Adrenal gland (tissue), 5 donors: ENCODE data around the gene MKNK1.

Experiments used
- CTCF ChIP-seq, 6 experiments: fragments of 450-650 bp in 4 of 6; fragments of 200-600 bp in 2 of 6; sonication (generic) in 1 of 6; IDR thresholded peaks; 1 replicate in 5 of 6; 2 replicates in 1 of 6; pipeline versions ENCODE4 v1.5.1 to v1.8.0; 2016 to 2021; ENCODE audit warnings: antibody characterized with exemption in 6 of 6, mild to moderate bottlenecking in 2 of 6, moderate library complexity in 1 of 6
- POLR2A ChIP-seq, 2 donors: fragments of 450-650 bp; IDR thresholded peaks; one replicate each; pipeline ENCODE4 v1.6.1; 2017; ENCODE audit warnings: antibody characterized with exemption in 2 of 2, mild to moderate bottlenecking in 2 of 2, moderate library complexity in 1 of 2
- donor health status: DM: no; HTN: no; CAD: no.

- TF ChIP-seq POLR2A (IDR thresholded peaks at IDR 0.05): no peak
- TF ChIP-seq CTCF (IDR thresholded peaks at IDR 0.05): no peak
These were observed 81.1 kb downstream of the MKNK1 start for GRCh38 chr1:46522969-46523320.
